NCI-H146 (cell line): Measurements from ENCODE around the gene GALNT9.
A peak's percentile ranks its signal among the peaks of the same experiment; 100 is the strongest.
"Not testable (repeated sequence)": the region's sequence is repeated elsewhere in the genome, so short reads cannot be mapped to it uniquely, and the experiment has no call there.

ENCODE experiments used
- DNase-seq: peaks from one replicate; lab custom pipeline; 2025; lab: John Stamatoyannopoulos, UW

GALNT9 gene

DNA sequence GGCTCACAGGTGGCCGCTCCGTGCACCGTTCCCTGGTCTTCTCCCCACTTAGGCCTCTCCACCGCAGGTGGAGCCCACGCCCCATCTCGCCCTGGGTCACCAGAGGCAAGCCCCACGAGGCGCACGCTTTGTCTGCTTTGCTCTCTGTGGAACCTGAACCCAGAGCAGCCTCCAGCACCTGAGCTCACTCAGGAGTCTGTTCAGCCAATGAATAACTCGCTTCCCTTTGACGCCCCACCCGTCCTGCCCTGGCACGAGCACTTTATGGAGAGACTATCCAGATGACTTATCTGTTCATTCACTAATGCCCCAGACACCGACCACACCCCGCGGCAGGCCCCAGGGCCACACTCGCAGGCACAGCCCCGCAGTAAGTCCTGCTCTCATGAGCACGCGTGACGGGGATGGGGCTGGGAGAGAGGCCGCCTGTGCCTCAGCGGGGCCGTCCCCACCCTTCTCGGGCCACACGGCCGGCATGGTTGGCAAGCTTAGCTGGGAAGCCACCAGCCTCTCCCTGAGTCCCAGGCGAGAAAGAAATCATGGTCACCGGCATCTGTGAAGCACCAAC lies 100.1 kb downstream of the GALNT9 start:
- DNase-seq, result no peak

DNA sequence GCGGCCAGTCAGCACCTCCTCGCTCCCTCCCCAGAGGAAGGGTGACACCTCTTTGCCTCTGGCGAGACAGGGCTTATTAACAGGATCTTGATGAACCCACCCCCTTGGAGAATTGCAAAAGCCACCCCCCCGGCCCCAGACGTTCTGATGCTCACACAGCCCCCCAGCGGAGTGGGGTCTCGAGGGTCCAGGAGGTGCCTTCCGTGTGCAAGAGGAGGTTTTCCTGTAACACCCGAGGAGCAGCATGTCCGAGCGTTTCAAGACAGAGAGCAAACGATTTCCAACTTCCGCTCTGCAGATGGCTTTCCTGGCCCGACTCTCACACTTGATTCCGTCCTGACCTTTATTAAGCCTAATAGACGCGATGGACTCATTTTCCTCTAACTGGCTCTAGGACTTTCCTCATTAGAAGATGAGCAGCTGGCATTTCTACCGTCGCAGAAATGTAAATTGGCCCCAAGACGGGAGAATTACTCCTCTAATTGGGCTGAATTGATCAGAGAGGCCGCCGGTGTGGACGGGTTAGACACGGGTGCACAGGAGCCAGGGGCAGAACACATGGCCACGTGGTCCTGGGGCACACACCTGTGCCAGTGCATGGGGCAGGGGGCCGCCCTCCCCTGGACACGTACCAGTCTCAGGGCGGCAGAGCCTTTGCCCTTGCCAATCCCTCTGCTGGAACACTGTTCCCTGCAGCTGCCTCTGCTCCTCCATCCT lies 100.8 kb downstream of the GALNT9 start:
- no peak for DNase-seq

DNA sequence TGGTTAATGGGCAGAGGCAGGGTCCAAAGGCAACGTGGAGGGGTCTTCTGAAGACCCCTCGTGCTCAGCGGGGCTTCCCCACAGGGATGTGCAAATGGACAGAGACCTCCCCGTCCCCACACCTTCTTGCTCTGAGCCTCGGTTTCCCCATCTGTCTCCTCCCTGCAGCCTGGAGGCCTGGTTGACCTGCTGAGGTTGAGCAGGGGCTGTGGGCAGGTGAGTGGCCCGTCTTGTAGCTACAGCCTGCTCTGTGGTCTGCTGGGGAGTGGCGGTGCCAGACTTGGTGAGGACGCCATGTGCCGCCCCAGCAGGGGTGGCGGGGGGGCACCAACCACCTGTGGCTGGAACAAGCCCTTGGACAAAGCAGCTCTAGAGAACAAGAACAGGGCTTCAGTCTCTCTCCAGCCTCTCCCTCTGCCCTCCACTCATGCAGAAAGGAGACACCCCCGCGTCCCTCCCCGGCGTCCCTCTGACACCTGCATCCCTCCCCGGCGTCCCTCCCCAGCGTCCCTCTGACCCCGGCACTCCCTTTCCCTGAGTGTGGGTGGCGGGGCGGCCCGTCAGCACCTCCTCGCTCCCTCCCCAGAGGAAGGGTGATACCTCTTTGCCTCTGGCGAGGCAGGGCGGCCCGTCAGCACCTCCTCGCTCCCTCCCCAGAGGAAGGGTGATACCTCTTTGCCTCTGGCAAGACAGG lies 101.5 kb downstream of the GALNT9 start:
- DNase-seq, result no peak

DNA sequence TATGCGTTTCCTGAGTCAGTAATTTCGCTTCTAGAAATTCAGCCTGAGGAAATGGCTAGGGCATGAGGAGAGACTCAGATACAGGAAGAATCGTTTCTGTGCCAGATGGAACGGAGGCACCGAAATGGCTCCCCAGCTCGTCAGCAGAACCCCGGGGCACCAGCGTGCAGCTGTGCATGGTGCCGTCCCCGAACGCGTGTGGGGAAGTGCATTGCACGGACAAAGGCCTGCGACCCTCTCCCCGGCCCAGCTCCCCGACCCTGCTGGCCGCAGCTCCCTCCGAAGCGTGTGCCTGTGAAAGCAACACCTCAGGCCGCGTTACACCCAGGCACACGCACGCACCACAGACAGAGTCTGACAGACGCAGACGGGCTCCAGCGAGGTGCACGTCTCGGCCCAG lies 102.3 kb downstream of the GALNT9 start:
- no peak for DNase-seq

DNA sequence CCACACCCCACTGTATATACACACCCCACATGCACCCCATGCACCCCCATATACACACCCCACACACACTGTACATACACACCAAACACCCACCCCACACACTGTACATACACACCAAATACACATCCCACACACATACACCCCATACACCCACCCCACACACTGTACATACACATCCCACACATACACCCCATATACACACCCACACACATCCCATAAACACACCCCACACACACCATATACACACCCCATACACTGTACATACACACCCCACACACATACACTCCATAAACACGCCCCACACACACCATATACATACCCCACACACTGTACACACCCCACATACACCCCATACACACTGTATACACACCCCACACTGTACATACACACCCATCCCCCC lies 102.8 kb downstream of the GALNT9 start:
- no peak for DNase-seq

DNA sequence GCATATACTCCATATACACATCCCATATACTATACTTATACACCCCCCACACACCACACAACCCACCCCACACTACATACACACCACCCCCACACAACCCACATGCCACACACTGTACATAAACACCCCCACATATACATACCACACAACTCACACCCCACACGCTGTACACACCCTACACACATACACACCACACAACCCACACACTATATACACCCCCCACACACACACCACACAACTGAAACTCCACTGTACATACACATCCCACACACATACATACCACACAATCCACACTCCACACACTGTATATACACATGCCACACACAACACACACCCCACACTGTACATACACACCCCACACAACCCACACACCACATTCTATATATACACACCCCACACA lies 104.2 kb downstream of the GALNT9 start:
- DNase-seq, result no peak

DNA sequence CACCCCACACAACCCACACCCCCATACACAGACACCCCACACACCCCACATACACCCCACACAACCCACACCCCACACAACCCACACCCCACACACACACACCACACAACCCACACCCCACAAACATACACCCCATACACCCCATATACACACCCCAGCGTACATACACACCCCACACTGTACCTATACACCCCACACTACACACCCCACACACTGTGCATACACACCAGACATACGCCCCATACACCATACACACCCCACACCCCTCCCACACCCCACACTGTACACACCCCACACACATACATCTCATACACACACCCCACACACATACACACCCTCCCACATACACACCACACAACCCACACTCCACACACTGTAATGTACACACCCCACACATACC lies 104.9 kb downstream of the GALNT9 start:
- DNase-seq, result no peak

DNA sequence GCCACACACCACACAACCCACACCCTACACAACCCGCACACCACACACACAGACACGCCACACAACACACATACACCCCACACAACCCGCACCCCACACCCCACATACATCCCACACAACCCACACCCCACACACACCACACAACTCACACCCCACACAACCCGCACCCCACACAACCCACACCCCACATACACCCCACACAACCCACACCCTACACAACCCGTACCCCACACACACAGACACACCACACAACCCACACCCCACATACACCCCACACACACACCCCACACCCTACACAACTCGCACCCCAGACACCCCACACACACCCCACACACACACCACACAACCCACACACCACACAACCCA lies 106.6 kb downstream of the GALNT9 start:
- DNase-seq, result no peak

DNA sequence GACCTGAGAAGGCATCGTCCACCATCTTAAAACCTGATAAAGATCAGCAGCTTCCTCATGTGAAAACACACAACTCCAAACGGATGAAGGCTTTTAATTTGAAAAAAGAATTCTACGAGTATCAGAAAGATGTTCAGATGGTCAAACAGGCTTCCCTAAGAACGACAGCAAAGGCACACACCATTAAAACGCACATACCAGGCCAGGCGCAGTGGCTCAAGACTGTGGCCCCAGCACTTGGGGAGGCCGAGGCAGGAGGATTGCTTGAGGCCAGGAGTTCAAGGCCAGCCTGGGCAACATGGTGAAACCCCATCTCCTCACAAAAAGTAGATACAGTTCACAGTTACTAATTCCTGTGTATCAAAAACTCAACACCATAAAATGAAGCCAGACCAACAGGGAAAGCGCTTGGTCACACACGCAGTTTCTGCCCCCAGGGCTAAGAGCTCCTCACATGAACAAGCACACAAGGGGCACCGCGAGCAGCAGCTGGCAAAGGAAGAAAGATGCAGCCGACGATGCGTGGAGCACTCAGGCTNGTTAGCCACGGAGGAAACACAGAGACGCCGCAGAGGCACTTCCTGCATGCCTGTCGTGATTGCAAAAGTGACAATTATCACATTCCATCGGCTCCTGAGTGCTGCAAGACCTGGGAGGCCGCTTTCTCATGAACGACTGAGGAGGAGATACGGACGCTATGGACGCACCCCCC lies 107.1 kb downstream of the GALNT9 start:
- peak; percentile 23 for DNase-seq

DNA sequence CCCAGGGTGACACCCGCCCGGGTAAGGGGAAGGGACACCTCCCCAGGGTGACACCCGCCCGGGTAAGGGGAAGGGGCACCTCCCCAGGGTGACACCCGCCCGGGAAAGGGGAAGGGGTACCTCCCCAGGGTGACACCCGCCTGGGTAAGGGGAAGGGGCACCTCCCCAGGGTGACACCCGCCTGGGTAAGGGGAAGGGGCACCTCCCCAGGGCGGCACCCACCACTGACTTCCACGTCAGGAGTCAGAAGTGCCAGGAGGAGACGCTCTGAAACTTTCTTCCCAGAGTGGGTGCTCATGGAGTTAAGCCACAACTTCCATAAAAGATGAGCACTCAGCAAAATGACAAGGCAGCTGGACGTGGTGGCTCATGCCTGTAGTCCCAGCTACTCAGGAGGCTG lies 109.6 kb downstream of the GALNT9 start:
- not testable (repeated sequence) for DNase-seq

DNA sequence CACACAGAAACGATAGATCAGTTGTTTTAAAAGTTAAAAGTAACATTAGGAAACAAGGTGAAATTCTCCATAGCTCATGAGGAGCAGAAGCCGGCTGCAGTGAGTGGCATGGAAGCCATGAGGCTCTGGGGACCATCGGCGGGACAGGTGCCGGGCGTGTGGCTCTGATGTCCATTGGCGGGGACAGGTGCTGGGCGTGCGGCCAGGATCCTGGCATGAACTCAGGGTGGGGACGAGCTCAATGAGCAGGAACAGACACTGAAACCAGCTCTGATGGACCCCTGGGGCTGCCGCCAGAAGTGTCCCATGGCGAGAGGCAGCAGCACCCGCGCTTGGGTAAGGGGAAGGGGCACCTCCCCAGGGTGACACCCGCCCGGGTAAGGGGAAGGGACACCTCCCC lies 110.1 kb downstream of the GALNT9 start:
- no peak for DNase-seq

DNA sequence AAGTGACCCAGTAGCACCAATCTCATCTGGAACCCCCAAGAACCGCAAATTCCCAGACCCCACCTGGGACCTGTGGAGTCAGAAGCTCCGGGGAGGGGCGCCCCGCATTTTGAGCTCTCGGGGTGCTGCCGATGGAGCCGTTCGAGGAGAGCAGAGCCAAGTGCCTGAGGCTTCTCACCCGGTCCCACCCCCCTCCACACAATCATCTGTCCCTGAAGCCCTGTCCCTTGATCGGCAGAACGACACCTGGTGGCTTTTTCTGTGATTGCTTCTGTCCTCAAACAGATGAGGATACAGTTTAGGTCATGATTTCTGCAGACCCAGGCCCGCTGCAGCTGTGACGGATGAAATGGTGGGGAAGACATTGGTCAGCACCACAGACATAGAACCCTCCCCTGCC lies 110.5 kb downstream of the GALNT9 start:
- peak; percentile 61 for DNase-seq

DNA sequence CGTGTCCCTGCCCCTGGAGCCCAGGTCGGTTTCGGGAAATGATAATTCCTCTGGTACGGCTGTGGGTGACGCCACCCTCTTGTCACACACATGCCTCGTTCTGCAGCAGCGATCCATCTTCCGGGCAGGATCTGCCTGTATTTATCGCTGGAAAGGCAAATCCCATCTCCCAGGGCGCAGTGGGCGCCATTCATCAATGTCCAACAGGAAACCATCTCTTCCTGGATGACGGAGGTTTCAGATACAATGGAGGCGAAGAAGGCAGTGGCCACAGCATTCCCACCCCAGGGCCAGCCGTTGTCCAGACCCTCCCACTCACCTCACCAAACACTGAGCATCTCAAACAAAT lies 110.9 kb downstream of the GALNT9 start:
- peak; percentile 26 for DNase-seq

DNA sequence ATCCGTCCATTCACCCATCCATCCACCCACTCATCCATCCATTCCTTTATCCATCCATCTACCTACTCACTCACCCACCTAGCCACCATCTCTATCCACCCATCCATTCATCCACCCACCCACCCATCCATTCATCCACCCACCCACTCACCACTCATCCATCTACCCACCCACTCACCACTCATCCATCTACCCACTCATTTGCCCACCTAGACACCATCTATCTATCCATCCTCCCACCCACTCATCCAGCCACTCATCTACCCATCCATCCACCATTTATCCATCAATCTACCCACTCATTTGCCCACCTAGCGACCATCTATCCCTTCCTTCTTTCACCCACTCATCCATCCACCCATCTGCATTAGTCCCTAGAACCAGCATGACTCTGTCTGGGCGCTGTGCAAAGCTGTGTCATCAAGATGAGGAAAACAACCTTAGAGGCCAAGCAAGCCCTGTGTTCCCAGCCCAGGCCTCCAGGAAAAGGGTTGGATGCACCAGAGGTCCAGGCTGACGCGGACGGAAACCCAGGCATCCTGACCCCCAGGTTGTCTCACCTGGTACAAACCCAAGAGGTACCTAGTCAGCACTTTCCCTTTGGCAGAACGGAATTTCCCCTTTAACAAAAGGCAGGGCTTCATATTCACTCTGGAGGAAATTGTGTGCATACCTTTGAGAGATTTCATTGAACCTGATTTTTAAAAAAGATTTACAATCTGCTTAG lies 111.4 kb downstream of the GALNT9 start:
- DNase-seq, result no peak

DNA sequence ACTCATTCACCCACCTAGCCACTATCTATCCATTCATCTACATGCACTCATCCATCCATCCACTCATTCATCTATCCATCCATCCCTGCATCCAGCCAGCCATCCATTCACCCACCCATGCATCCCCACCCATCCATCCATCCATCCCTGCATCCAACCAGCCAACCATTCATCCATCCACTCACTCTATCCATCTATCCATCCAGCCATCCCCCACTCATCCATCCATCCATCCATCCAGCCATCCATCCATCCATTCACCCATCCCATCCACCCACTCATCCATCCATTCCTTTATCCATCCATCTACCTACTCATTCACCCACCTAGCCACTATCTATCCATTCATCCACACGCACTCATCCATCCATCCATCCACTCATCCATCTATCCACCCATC lies 112.0 kb downstream of the GALNT9 start:
- no peak for DNase-seq

DNA sequence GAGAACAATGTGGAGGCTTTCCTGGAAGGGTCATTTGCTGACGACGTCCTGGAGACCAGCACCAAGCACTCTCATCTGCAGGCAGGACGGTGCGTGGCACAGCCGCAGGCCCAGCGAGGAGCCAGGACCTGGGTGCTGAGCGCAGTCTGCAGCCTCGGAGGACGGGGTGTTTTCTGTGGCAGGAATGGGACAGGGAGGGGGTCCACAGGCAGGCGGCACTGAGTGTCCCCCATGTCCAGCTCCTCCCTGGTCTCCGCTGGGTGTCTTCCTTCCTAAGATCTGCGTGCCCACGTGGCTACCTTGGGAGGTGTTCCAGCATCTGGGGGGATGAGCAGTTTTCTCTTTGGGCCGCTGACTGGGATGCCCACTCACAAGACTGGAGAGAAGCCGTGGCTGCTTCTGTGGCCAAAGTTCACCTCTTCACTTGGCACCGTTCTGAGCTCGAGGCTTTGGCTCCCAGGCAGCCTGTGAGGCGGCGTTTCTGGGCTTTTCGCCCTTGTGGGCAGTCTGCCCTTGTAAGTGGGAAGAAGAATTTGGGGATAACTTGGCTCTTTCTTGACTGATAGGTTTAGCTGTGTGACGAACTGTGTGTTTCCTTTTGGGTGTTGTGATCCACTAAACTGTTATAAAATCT lies 112.9 kb downstream of the GALNT9 start:
- no peak for DNase-seq

DNA sequence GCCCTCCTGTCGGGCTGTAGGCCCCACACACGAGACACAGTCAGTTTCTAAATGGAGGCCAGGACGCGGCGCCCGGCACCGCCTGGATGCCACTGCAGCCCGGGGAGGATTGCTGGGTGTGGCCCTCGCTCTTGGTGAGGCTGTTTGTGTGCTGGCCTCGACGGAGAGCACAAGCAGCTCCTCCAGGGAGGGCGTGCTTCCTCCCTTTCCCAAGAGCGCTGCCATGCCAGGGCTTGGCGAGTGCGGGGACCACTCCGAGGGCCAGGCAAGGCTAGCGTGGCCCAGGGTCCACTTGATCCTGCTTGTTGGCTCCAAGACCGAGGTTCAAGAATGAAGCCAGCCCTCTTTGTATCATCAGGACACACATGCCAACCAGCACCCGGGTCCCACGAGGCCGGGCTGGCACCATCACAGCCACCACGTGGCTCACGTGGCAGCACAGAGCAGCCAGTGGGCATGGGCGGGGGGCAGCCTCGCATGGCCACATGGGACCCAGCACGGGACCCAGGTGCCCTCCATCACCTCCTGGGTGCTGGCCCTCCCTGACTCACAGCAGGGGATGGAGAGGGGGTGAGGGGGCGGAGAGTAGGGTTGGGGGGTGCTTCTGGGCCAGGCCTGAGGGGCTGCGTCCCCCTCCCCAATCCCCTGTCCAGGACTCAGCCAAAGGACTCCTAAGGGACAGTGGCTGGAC lies 113.9 kb downstream of the GALNT9 start:
- no peak for DNase-seq

DNA sequence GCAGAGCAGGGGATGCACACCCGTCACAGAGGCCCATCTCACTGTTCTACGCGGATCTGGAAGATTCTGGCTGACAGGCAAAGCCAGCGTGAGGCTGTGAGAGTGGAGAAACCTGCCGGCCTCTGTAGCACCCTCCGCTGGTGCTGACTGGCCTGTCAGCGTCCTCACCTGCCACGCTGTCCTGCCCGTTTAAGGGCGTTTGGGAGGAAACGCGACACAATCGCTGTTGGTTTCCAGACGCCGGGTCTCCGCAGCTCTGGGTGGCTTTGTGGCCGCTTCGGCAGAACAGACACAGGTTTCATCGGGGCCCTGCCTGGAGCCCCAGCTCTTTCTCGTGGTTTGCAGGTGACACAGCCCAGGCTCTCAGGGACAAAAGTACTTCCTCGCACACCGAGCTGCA lies 114.5 kb downstream of the GALNT9 start:
- no peak for DNase-seq

DNA sequence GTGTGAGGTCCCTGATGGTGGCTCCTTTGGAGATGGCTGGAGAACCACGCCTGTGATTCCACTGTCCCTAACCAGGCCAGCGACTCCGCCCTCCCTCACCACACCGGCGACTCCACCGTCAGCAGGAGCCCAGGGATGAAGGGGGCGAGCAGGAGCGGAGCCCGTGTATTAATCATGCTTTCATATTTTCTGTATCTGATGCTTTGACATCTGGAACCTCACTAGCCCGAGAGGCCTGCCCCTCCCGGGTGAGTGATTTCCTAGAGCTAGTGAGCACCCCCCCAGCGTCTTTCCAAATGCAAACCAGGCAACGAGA lies 115.3 kb downstream of the GALNT9 start:
- DNase-seq, result no peak

DNA sequence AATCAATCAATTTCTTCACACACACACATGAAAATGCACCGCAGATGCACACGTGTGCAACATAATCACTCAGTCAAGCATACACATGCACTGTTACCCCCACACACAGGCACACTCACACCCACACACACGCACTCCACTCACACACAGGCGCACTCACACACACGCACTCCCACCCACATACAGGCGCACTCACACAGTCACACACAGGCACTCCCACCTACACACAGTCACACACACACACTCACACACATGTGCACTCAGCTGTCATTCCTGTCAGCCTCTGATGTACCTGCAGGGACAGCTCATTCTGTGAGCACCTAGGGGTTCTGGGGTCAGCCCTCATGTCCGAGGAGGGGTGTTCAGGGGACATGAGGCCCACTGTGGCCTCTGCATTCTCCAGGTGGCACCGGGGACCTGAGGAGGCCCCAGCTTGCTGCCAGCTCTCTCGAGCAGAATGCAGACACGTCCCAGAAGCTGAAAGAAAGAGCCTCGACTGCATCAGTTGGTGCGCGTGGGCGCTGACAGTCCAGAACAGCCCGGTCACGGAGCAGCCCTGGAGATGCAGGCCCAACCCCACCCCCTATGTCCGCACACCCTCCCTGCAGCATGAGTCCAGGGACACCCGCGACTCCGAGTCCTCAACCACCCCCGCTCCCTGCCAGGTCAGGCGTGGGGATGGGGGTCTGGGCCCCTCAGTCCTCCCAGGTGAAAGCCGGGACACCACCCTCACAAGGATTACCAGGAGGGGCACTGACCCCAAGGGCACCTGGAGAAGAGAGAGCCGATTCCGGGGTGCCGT lies 115.8 kb downstream of the GALNT9 start:
- DNase-seq, result no peak

DNA sequence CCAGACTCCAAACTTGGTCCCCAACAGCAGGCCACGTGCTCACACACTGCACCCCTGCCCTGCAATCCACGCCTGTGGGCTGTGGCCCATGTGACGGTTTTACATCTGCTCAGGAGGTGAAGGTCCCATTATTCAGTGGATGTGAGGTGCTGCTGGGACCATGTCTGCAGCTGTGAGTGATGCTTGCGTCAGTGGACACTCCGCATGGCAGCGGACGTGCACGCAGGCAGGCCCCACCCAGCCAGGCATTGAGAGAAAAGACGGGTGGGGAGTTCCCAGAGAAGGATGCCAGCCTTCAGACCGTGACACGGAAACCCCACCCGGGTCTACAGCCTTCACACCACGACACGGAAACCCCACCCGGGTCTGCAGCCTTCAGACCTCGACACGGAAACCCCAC lies 117.6 kb downstream of the GALNT9 start:
- DNase-seq, result no peak
